BLaER1 treated with 17β-estradiol and CSF1 and Interleukin-3, amounts not matched to agents 10 nM and 100 nM (cell line): ENCODE results near the gene ABTB2.
A peak's percentile ranks its signal among the peaks of the same experiment; 100 is the strongest.

Experiments
- H3K27ac ChIP-seq, 11 experiments: shearing (Covaris generic); formaldehyde crosslinking; 2 replicates each; pipeline ENCODE4 v1.8.1; 2022
- H3K27me3 ChIP-seq, 11 experiments: shearing (Covaris generic); formaldehyde crosslinking; 2 replicates each; pipeline ENCODE4 v1.8.1; 2022
- H3K36me3 ChIP-seq, 11 experiments: shearing (Covaris generic); formaldehyde crosslinking; 2 replicates each; pipeline ENCODE4 v1.8.1; 2022
- H3K4me1 ChIP-seq, 10 experiments: shearing (Covaris generic); formaldehyde crosslinking; 2 replicates each; pipeline ENCODE4 v1.8.1; 2022
- H3K4me2 ChIP-seq, 11 experiments: shearing (Covaris generic); formaldehyde crosslinking; 2 replicates each; pipeline ENCODE4 v1.8.1; 2022
- H3K4me3 ChIP-seq, 10 experiments: shearing (Covaris generic); formaldehyde crosslinking; 2 replicates each; pipeline ENCODE4 v1.8.1; 2022
- H3K9ac ChIP-seq, 11 experiments: shearing (Covaris generic); formaldehyde crosslinking; 2 replicates each; pipeline ENCODE4 v1.8.1; 2022
- H3K9me3 ChIP-seq, 11 experiments: shearing (Covaris generic); formaldehyde crosslinking; replicated peaks in 1 of 11; 2 replicates each; pipeline ENCODE4 v1.8.1; 2022
- H4K20me1 ChIP-seq, 11 experiments: shearing (Covaris generic); formaldehyde crosslinking; 2 replicates each; pipeline ENCODE4 v1.8.1; 2022
- Cebpa-rat ChIP-seq, 11 experiments: shearing (Covaris generic); IDR thresholded peaks; 2 replicates each; pipeline ENCODE4 v1.8.1; 2022

The ABTB2 gene

DNA sequence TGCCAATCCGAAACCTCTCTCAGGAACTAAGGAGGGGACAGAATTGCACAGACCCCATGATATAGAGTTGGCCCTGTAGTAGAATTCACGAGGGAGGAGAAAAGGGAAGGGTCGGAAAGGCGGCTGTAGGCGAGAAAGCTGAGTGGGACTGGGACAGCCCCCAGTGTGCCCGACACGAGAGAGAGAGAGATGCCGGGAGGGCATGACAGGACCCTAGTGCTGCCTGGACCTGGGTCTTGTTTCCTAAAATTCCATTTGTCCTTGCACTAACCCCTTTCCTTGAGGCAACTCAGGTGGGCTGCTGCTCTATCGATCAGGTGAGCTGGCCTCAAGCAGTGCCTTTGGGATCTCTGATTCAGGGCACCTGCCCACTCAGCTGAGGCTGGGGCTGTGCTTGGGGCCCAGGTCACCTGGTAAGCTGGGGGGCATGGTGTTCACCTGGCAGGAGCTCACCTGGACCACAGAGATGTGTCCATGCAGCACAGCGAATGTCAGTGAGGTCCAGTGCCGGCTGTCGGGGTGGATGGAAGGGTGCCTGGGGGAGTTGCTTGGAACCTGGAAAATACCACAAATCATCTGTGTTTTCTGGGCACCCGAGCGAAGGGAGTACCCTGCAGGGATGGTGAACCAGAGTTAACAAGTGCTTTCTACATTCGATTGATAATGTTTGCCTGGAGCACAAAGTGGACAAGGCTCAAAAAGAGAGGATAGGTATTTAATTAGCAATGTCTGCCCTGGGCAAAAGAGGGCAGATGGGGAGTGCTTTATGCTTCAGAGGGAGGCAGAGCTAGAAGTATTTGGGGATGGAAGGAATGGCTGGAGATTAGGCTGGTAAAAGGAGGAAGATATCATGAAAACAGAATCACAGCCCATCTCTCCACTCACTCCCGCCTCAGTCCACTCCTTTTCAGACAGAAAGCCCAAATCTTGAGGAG is 190.7 kb downstream of the ABTB2 start:
- H3K36me3 ChIP-seq: no peaks in the 10 kb centered on the region; a peak in 1 of 22 replicates
- TF ChIP-seq Cebpa-rat (IDR thresholded peaks at IDR 0.05): no peak

GRCh38 chr11:34165786-34166555 is 191.8 kb downstream of the ABTB2 start:
- Histone ChIP-seq H3K4me2 (no peak overlapping the region), H3K27me3 (no peaks in the 10 kb centered on the region), H3K36me3 (no peaks in the 10 kb centered on the region; a peak in 1 of 22 replicates), H3K27ac (no peak overlapping the region), H3K9ac (no peak overlapping the region), H3K9me3 (no peaks in the 10 kb centered on the region), H3K4me1 (peaks cover 0 to 13% (median 10%) of the 10 kb centered on the region in 10 experiments; a peak in 13 of 20 replicates), H3K4me3 (no peak overlapping the region), H4K20me1 (peaks cover 0 to 15% (median 0%) of the 10 kb centered on the region in 11 experiments; a peak in 3 of 22 replicates)
- no peak for TF ChIP-seq Cebpa-rat (IDR thresholded peaks at IDR 0.05)

More for the DNA sequence above, 190.7 kb downstream of the ABTB2 start:
- H3K27me3 ChIP-seq: no peaks in the 10 kb centered on the region
- peaks cover 0 to 12% (median 0%) of the 10 kb centered on the region in 11 experiments; a peak in 2 of 22 replicates for H4K20me1 ChIP-seq
- no peak overlapping the region for H3K4me3 ChIP-seq
- H3K9me3 ChIP-seq: no peaks in the 10 kb centered on the region
- no peak overlapping the region for H3K4me2 ChIP-seq
- no peak overlapping the region for H3K27ac ChIP-seq
- H3K9ac ChIP-seq: no peak overlapping the region
- peaks cover 0 to 2% (median 0%) of the 10 kb centered on the region in 10 experiments; a peak in 7 of 20 replicates for H3K4me1 ChIP-seq

GRCh38 chr11:34165121-34165520 is 192.7 kb downstream of the ABTB2 start:
- Histone ChIP-seq H3K9ac (no peak overlapping the region), H3K9me3 (no peaks in the 10 kb centered on the region), H3K4me3 (no peak overlapping the region), H3K4me2 (no peak overlapping the region), H3K4me1 (peaks cover 0 to 20% (median 15%) of the 10 kb centered on the region in 10 experiments; a peak in 14 of 20 replicates), H3K27ac (no peak overlapping the region), H3K36me3 (no peaks in the 10 kb centered on the region; a peak in 2 of 22 replicates), H4K20me1 (peaks cover 0 to 15% (median 0%) of the 10 kb centered on the region in 11 experiments; a peak in 3 of 22 replicates), H3K27me3 (no peaks in the 10 kb centered on the region)
- TF ChIP-seq Cebpa-rat (IDR thresholded peaks at IDR 0.05): no peak

DNA sequence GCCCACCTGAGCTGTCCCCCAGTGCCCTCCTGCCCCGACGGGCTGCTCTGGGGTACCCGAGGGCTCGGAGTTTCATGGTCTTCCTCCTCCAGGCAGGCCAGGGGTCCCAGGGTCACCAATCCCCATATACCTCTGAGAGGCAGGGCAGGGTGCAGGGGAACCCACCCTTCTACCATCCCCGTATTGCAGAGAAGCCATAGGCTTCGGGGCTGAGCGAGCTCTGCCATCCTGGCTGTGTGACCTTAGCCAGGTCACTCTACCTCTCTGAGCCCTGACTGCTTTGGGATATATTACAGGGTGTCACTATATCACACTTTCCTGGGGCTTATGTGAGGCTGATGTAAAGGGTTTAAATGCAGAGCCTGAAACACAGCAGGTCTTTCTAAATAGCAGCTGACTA is 195.0 kb downstream of the ABTB2 start:
- peaks cover 0 to 15% (median 0%) of the 10 kb centered on the region in 11 experiments; a peak in 3 of 22 replicates for H4K20me1 ChIP-seq
- H3K4me3 ChIP-seq: no peak overlapping the region
- H3K36me3 ChIP-seq: peaks cover 0 to 9% (median 0%) of the 10 kb centered on the region in 11 experiments; a peak in 3 of 22 replicates
- peaks cover 0 to 39% (median 27%) of the 10 kb centered on the region in 10 experiments; a peak in 14 of 20 replicates for H3K4me1 ChIP-seq
- TF ChIP-seq Cebpa-rat (IDR thresholded peaks at IDR 0.05): no peak
- H3K27ac ChIP-seq: no peak overlapping the region
- no peaks in the 10 kb centered on the region for H3K9me3 ChIP-seq
- no peak overlapping the region for H3K4me2 ChIP-seq
- H3K9ac ChIP-seq: no peak overlapping the region
- H3K27me3 ChIP-seq: no peaks in the 10 kb centered on the region

- Histone ChIP-seq H3K9ac (no peak overlapping the region), H3K4me2 (no peak overlapping the region), H3K9me3 (no peaks in the 10 kb centered on the region), H3K27me3 (no peaks in the 10 kb centered on the region), H3K27ac (no peak overlapping the region), H4K20me1 (peaks cover 0 to 15% (median 0%) of the 10 kb centered on the region in 11 experiments; a peak in 3 of 22 replicates), H3K4me3 (no peak overlapping the region), H3K4me1 (peaks cover 0 to 39% (median 27%) of the 10 kb centered on the region in 10 experiments; a peak in 14 of 20 replicates), H3K36me3 (peaks cover 0 to 12% (median 0%) of the 10 kb centered on the region in 11 experiments; a peak in 3 of 22 replicates)
- TF ChIP-seq Cebpa-rat (IDR thresholded peaks at IDR 0.05): no peak
Observed at GRCh38 chr11:34162493-34162820, 195.4 kb downstream of the ABTB2 start.

DNA sequence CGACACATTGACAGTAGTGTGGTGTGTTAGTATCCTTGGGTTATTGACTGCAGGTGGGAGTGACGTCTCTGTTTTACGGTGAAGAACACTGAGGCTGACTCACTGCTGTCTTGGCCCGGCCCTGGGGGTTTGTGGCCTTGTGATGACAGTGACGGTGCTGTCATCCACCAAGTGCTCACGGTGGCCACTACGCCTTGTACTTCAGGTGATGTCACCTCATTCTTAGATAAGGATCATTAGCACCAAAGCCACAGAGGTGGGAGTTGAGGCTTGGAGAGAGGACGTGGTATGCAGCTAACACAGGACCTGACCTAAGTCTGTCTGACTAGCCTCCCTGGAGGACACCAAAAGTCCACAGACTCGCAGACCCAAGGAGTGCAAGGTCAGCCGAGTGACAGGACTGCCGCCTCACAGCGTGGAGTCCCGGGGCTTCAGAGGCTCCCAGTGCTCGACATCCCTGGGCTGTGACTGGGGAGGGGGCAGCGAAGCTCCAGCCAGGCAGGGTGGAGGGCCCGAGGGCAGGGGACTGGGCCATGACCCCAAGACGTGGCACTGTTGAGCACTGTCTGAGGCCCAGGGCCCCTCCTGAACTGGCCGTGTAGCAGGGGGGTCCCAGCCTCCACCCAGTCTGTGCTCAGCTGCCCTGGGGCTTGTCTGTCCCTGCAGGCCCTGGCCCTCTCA is 195.9 kb downstream of the ABTB2 start:
- no peak overlapping the region for H3K27ac ChIP-seq
- no peaks in the 10 kb centered on the region for H3K9me3 ChIP-seq
- H3K4me2 ChIP-seq: peak overlapping the region in 6 of 11 experiments; percentile 18 to 65 (median 35); a peak in 6 of 22 replicates
- H4K20me1 ChIP-seq: peaks cover 0 to 17% (median 0%) of the 10 kb centered on the region in 11 experiments; a peak in 3 of 22 replicates
- no peak overlapping the region for H3K4me3 ChIP-seq
- H3K4me1 ChIP-seq: peaks cover 0 to 39% (median 27%) of the 10 kb centered on the region in 10 experiments; a peak in 14 of 20 replicates
- H3K36me3 ChIP-seq: peaks cover 0 to 16% (median 0%) of the 10 kb centered on the region in 11 experiments; a peak in 5 of 22 replicates
- no peak for TF ChIP-seq Cebpa-rat (IDR thresholded peaks at IDR 0.05)
- H3K27me3 ChIP-seq: no peaks in the 10 kb centered on the region
- no peak overlapping the region for H3K9ac ChIP-seq

DNA sequence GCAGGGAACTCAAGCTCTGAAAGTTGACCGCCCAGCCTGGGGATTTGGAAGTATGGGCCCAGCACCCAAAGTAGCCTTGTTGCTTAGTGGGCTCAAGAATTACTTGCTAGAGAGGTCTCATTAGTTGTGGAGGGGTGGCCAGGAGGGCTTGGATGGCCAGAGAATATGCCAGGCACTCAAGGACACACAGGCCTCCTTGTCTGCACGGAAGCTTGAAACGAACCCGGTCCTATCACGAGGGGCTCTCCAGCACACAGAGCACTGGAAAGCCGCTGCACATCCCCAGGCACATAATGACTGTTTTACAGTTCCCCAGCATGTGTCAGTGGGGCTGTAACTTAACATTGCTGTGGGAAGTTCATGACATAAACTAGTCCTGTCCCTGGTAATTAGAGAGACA is 196.4 kb downstream of the ABTB2 start:
- Histone ChIP-seq H4K20me1 (peaks cover 0 to 17% (median 0%) of the 10 kb centered on the region in 11 experiments; a peak in 4 of 22 replicates), H3K9ac (no peak overlapping the region), H3K27me3 (no peaks in the 10 kb centered on the region), H3K4me1 (peaks cover 0 to 39% (median 27%) of the 10 kb centered on the region in 10 experiments; a peak in 14 of 20 replicates), H3K4me2 (peak overlapping the region in 6 of 11 experiments; percentile 18 to 65 (median 35); a peak in 8 of 22 replicates), H3K9me3 (no peaks in the 10 kb centered on the region), H3K27ac (no peak overlapping the region), H3K36me3 (peaks cover 0 to 18% (median 0%) of the 10 kb centered on the region in 11 experiments; a peak in 6 of 22 replicates), H3K4me3 (no peak overlapping the region)
- no peak for TF ChIP-seq Cebpa-rat (IDR thresholded peaks at IDR 0.05)

DNA sequence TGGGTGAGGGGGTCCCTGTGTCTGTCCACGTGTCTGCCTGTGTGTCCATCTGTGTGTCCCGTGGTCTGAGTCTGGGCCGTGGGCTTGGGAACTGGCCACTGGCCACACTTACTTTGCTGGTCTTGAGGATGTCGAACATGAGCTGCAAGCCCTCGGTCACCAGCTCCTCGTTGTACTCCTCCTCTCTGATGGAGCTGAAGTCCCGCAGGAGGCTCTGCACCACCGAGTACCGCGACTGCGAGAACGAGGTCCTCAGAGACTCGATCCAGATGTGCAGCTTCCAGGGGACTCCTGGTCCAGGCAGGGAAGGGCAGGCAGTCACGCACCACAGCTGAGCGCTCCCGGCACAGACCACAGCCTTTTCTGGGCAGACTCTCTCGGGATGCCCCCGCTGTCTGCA is 197.0 kb downstream of the ABTB2 start:
- H3K9ac ChIP-seq: no peak overlapping the region
- H3K27ac ChIP-seq: no peak overlapping the region
- H4K20me1 ChIP-seq: peaks cover 0 to 21% (median 0%) of the 10 kb centered on the region in 11 experiments; a peak in 7 of 22 replicates
- H3K4me3 ChIP-seq: no peak overlapping the region
- peaks cover 0 to 18% (median 5%) of the 10 kb centered on the region in 11 experiments; a peak in 10 of 22 replicates for H3K36me3 ChIP-seq
- H3K4me2 ChIP-seq: peak overlapping the region in 7 of 11 experiments; percentile 28 to 65 (median 55); a peak in 11 of 22 replicates
- no peaks in the 10 kb centered on the region for H3K27me3 ChIP-seq
- TF ChIP-seq Cebpa-rat (IDR thresholded peaks at IDR 0.05): no peak
- H3K9me3 ChIP-seq: no peaks in the 10 kb centered on the region
- peaks cover 0 to 41% (median 30%) of the 10 kb centered on the region in 10 experiments; a peak in 15 of 20 replicates for H3K4me1 ChIP-seq
